GM18951 (cell line): ENCODE data around the gene KLHL26.
"Not testable (repeated sequence)": the region's sequence is repeated elsewhere in the genome, so short reads cannot be mapped to it uniquely, and the experiment has no call there.

ENCODE experiments used
- POLR2A ChIP-seq: IDR thresholded peaks from 4 replicates; pipeline ENCODE4 v1.6.1; 2011; ENCODE audit warnings: mild to moderate bottlenecking; ENCODE audit not compliant: insufficient read length, insufficient read depth; ENCODE audit errors: extremely low read depth
- in situ Hi-C: fragments of 300-500 bp; cut with MboI; formaldehyde crosslinking; loops from one replicate; pipeline ENCODE4 v1.12.0; 2022; ENCODE audit warnings: low sequenced_read_pairs, mixed read lengths, inconsistent platforms; ENCODE audit not compliant: unreplicated experiment

KLHL26 gene

GRCh38 chr19:18676692-18677091, 39.9 kb downstream of the KLHL26 start:
- in situ Hi-C loops = no loop called here

GRCh38 chr19:18677156-18677555, 40.3 kb downstream of the KLHL26 start:
- in situ Hi-C loops = no loop called here

More at GRCh38 chr19:18676692-18677091, 39.9 kb downstream of the KLHL26 start:
- no peak for TF ChIP-seq POLR2A

GRCh38 chr19:18680148-18680547, 43.3 kb downstream of the KLHL26 start:
- in situ Hi-C loops = not testable (repeated sequence)

More at GRCh38 chr19:18677156-18677555, 40.3 kb downstream of the KLHL26 start:
- TF ChIP-seq POLR2A = no peak

- TF ChIP-seq POLR2A = no peak
- in situ Hi-C loops = no loop called here
Measured at GRCh38 chr19:18682807-18683108, 45.9 kb downstream of the KLHL26 start.

GRCh38 chr19:18683109-18683957, 46.5 kb downstream of the KLHL26 start, which contains the start of gene CRTC1:
CRTC1 (plus strand) TSS chr19:18683680; CDS start chr19:18683703, 23 bp downstream.
- TF ChIP-seq POLR2A = peak; percentile 86
- in situ Hi-C loops = no loop called here

- TF ChIP-seq POLR2A = no peak
- in situ Hi-C loops = no loop called here
Measured at GRCh38 chr19:18683958-18684641, 47.3 kb downstream of the KLHL26 start.

- in situ Hi-C loops = no loop called here
Measured at GRCh38 chr19:18684642-18684993, 47.8 kb downstream of the KLHL26 start.

GRCh38 chr19:18685597-18686190, 48.9 kb downstream of the KLHL26 start:
- TF ChIP-seq POLR2A = no peak
- in situ Hi-C loops = no loop called here

More at GRCh38 chr19:18684642-18684993, 47.8 kb downstream of the KLHL26 start:
- TF ChIP-seq POLR2A = no peak

- no peak for TF ChIP-seq POLR2A
- in situ Hi-C loops = no loop called here
Measured at GRCh38 chr19:18687740-18688465, 51.1 kb downstream of the KLHL26 start.

- in situ Hi-C loops = no loop called here
- TF ChIP-seq POLR2A = no peak
Measured at GRCh38 chr19:18696023-18696422, 59.2 kb downstream of the KLHL26 start.

GRCh38 chr19:18697680-18698079, 60.9 kb downstream of the KLHL26 start:
- in situ Hi-C loops = no loop called here
- no peak for TF ChIP-seq POLR2A

GRCh38 chr19:18698321-18699167, 61.7 kb downstream of the KLHL26 start:
- in situ Hi-C loops = no loop called here

More at GRCh38 chr19:18698321-18699167, 61.7 kb downstream of the KLHL26 start:
- TF ChIP-seq POLR2A = no peak
